Gastrocnemius medialis (tissue), 4 donors: Measurements from ENCODE around the gene ELOVL4.

Experiments
- POLR2A ChIP-seq, 2 donors: fragments of 450-650 bp; IDR thresholded peaks; one replicate each; pipeline ENCODE4 v1.6.1; 2017; ENCODE audit warnings: antibody characterized with exemption in 2 of 2, mild to moderate bottlenecking in 2 of 2, moderate library complexity in 2 of 2
- TF ChIP-seq, protein P1 (sequence below), 5 experiments: fragments of 450-650 bp in 3 of 5; fragments of 200-600 bp in 2 of 5; sonication (generic) in 2 of 5; IDR thresholded peaks in 4 of 5; conservative IDR thresholded peaks in 1 of 5; 1 replicate in 4 of 5; 2 replicates in 1 of 5; pipeline ENCODE4 v1.5.1; 2016 to 2019; ENCODE audit warnings: antibody characterized with exemption in 5 of 5, mild to moderate bottlenecking in 3 of 5, moderate library complexity in 3 of 5

DNA sequence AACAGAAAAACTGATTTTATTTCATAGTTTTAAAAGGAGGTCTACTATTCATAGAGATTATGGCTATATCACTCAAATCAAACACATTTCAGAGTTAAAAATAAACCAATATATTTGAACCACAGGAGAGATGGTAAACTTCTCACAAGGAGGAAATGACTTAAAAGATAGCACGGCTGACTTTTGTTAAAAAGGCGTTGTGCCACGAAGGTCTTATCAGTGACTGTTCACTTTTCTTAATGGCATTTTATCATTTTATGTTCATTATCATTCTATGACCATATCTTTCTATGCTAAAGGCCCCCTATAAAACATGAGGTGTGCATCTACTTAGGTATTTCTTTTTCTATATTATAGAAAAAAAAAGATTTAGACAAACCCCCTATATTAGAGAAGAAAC, 19.6 kb downstream of the ELOVL4 start:
- TF ChIP-seq, protein P1, sequence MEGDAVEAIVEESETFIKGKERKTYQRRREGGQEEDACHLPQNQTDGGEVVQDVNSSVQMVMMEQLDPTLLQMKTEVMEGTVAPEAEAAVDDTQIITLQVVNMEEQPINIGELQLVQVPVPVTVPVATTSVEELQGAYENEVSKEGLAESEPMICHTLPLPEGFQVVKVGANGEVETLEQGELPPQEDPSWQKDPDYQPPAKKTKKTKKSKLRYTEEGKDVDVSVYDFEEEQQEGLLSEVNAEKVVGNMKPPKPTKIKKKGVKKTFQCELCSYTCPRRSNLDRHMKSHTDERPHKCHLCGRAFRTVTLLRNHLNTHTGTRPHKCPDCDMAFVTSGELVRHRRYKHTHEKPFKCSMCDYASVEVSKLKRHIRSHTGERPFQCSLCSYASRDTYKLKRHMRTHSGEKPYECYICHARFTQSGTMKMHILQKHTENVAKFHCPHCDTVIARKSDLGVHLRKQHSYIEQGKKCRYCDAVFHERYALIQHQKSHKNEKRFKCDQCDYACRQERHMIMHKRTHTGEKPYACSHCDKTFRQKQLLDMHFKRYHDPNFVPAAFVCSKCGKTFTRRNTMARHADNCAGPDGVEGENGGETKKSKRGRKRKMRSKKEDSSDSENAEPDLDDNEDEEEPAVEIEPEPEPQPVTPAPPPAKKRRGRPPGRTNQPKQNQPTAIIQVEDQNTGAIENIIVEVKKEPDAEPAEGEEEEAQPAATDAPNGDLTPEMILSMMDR (IDR thresholded peaks at IDR 0.05 in 4 of 5, conservative IDR thresholded peaks at IDR 0.05 in 1 of 5) = no peak
- TF ChIP-seq POLR2A (IDR thresholded peaks at IDR 0.05) = no peak
